HepG2 (cell line): ENCODE measurements around the gene GGA3. TPM values are rescaled to one million over a fixed set of nuclear protein-coding genes. Genes with fewer than 3 reads are reported as not detected.

Experiments
- DPF2 ChIP-seq: sonication (generic); formaldehyde crosslinking; IDR thresholded peaks from 2 replicates; pipeline ENCODE4 v1.4.0; 2020; ENCODE audit warnings: mild to moderate bottlenecking, low read depth, missing genetic modification reagents, borderline replicate concordance
- HCFC1 ChIP-seq: fragments of 150-350 bp; IDR thresholded peaks from 2 replicates; pipeline ENCODE4 v1.6.1; 2014; ENCODE audit warnings: low read depth, low read length
- HNF4G ChIP-seq, 2 experiments: sonication (generic) in 1 of 2; formaldehyde crosslinking in 1 of 2; IDR thresholded peaks; 2 replicates each; pipeline versions ENCODE4 v1.4.0 to v1.6.1; 2011 to 2020; ENCODE audit warnings: borderline replicate concordance in 2 of 2, low read depth in 2 of 2, mild to moderate bottlenecking in 2 of 2, low read length in 1 of 2, missing genetic modification reagents in 1 of 2, moderate library complexity in 1 of 2
- IKZF4 ChIP-seq: sonication (generic); formaldehyde crosslinking; IDR thresholded peaks from 2 replicates; pipeline ENCODE4 v1.5.1; 2020; ENCODE audit warnings: borderline replicate concordance, mild to moderate bottlenecking, low read depth, missing genetic modification reagents; ENCODE audit errors: not compliant biosample characterization
- KLF6 ChIP-seq: IDR thresholded peaks from 2 replicates; pipeline ENCODE4 v1.8.0; 2016; ENCODE audit warnings: missing biosample characterization, missing genetic modification reagents
- LRRFIP1 ChIP-seq: sonication (generic); formaldehyde crosslinking; conservative IDR thresholded peaks from 2 replicates; pipeline ENCODE4 v1.4.0; 2020; ENCODE audit warnings: missing genetic modification reagents
- MAFF ChIP-seq: IDR thresholded peaks from 2 replicates; pipeline ENCODE4 v1.6.1; 2011; ENCODE audit warnings: low read depth, low read length, improper control_type of control experiment
- NFE2L2 ChIP-seq: fragments of 150-350 bp; IDR thresholded peaks from 2 replicates; pipeline ENCODE4 v1.6.1; 2014; ENCODE audit warnings: low read length
- NR2C2 ChIP-seq: sonication (generic); formaldehyde crosslinking; IDR thresholded peaks from 2 replicates; pipeline ENCODE4 v1.4.0; 2020; ENCODE audit warnings: missing genetic modification reagents, mild to moderate bottlenecking, moderate library complexity, borderline replicate concordance
- SCMH1 ChIP-seq: sonication (generic); formaldehyde crosslinking; IDR thresholded peaks from 2 replicates; pipeline ENCODE4 v1.9.0; 2021; ENCODE audit warnings: missing genetic modification reagents, mild to moderate bottlenecking, borderline replicate concordance
- ZFP41 ChIP-seq: sonication (generic); formaldehyde crosslinking; IDR thresholded peaks from 2 replicates; pipeline ENCODE4 v1.4.0; 2020; ENCODE audit warnings: mild to moderate bottlenecking, missing genetic modification reagents, borderline replicate concordance
- ZNF142 ChIP-seq: sonication (generic); formaldehyde crosslinking; IDR thresholded peaks from 2 replicates; pipeline ENCODE4 v1.4.0; 2020; ENCODE audit warnings: missing genetic modification reagents
- ZNF160 ChIP-seq: sonication (generic); formaldehyde crosslinking; IDR thresholded peaks from 2 replicates; pipeline ENCODE4 v1.8.0; 2022; ENCODE audit warnings: mild to moderate bottlenecking, inconsistent platforms, missing genetic modification reagents
- ZNF235 ChIP-seq: sonication (generic); formaldehyde crosslinking; IDR thresholded peaks from 2 replicates; pipeline ENCODE4 v1.8.1; 2023; ENCODE audit warnings: mild to moderate bottlenecking, missing genetic modification reagents, borderline replicate concordance
- ZNF431 ChIP-seq: sonication (generic); formaldehyde crosslinking; IDR thresholded peaks from 2 replicates; pipeline ENCODE4 v1.9.0; 2022; ENCODE audit warnings: missing genetic modification reagents, low read depth, mild to moderate bottlenecking, borderline replicate concordance
- ZNF547 ChIP-seq: sonication (generic); formaldehyde crosslinking; IDR thresholded peaks from 2 replicates; pipeline ENCODE4 v1.5.1; 2020; ENCODE audit warnings: mild to moderate bottlenecking, missing genetic modification reagents
- ZNF660 ChIP-seq: sonication (generic); formaldehyde crosslinking; IDR thresholded peaks from 2 replicates; pipeline ENCODE4 v1.5.1; 2020; ENCODE audit warnings: mild to moderate bottlenecking, low read depth, missing genetic modification reagents, borderline replicate concordance
- ZNF776 ChIP-seq: sonication (generic); formaldehyde crosslinking; IDR thresholded peaks from 2 replicates; pipeline ENCODE4 v1.4.0; 2020; ENCODE audit warnings: mild to moderate bottlenecking, missing genetic modification reagents
- polyA plus RNA-seq, 8 experiments: library from polyadenylated mRNA; depleted of rRNA in 3 of 8; stranded (reverse) in 7 of 8; unstranded in 1 of 8; fragments of >200 nt; fragmentation: Illumina TruSeq in 4 of 8; extraction: Trizol in 4 of 8; gene quantifications; 2 replicates each; pipeline versions ENCODE4 v1.2.1 to v1.2.3, GENCODE V29; 2011 to 2016; ENCODE audit warnings: low read depth in 4 of 8, missing spikeins in 1 of 8, mixed read lengths in 1 of 8; ENCODE audit not compliant: insufficient read depth in 1 of 8
- total RNA-seq, 5 experiments: library from RNA; depleted of rRNA; stranded (reverse); fragments of >200 nt; fragmentation: Illumina TruSeq; extraction: Trizol; gene quantifications; 2 replicates each; pipeline ENCODE4 v1.2.3, GENCODE V29; 2016; ENCODE audit warnings: low read depth in 1 of 5

Gene GGA3
- total and polyA plus RNA-seq, 2 of the 13 experiments (the other 11 are each of a cell fraction or from before 2014, with no cell fraction given), result 28.4 to 43.7 TPM

GRCh38 chr17:75267411-75268232 lies 6.2 kb upstream of the GGA3 start (continued):
- TF ChIP-seq ZNF547 (0 out of 2 replicates have a peak, but pooled peaks have one; percentile 72), ZNF776 (CRISPR knock-in tag) (0 out of 2 replicates have a peak, but pooled peaks have one; percentile 31), LRRFIP1 (CRISPR knock-in tag) (no peak), HCFC1 (no peak), ZNF660 (CRISPR knock-in tag) (no peak), ZNF431 (no peak), NFE2L2 (0 out of 2 replicates have a peak, but pooled peaks have one; percentile 6), IKZF4 (CRISPR knock-in tag) (peak; percentile 63), KLF6 (0 out of 2 replicates have a peak, but pooled peaks have one; percentile 39), ZFP41 (CRISPR knock-in tag) (peak; percentile 41; the same call in 1 of the 2 replicates), ZNF142 (no peak), NR2C2 (CRISPR knock-in tag) (no peak), ZNF235 (no peak), MAFF (no peak), DPF2 (CRISPR knock-in tag) (peak; percentile 78), HNF4G (IDR thresholded peaks at IDR 0.05; ENCODE audit: borderline replicate concordance, low read depth, low read length) (peak; percentile 25; the same call in 1 of the 2 replicates), HNF4G (CRISPR knock-in tag; IDR thresholded peaks at IDR 0.05; ENCODE audit: borderline replicate concordance, low read depth) (peak; percentile 73; the same call in 1 of the 2 replicates), ZNF160 (peak; percentile 46; the same call in 1 of the 2 replicates), SCMH1 (CRISPR knock-in tag) (no peak)
